GM21447 (cell line): Measurements from ENCODE around the gene PRKN.

Source experiments
- ATAC-seq: cut with Tn5 transposase; IDR thresholded peaks from one replicate; pipeline ENCODE4 v1.9.1; 2021; ENCODE audit not compliant: unreplicated experiment

Gene PRKN

GRCh38 chr6:161442420-161442819 lies 1285.1 kb downstream of the PRKN start:
- ATAC-seq, result no peak

GRCh38 chr6:161440299-161440698 lies 1287.3 kb downstream of the PRKN start:
- ATAC-seq, result no peak

- no peak for ATAC-seq
Measured at GRCh38 chr6:161439093-161439492, 1288.5 kb downstream of the PRKN start.

- ATAC-seq, result no peak
Measured at GRCh38 chr6:161438430-161439030, 1289.0 kb downstream of the PRKN start.

GRCh38 chr6:161437851-161438250 lies 1289.7 kb downstream of the PRKN start:
- ATAC-seq, result no peak

- ATAC-seq, result no peak
Measured at GRCh38 chr6:161436106-161436876, 1291.3 kb downstream of the PRKN start.

- no peak for ATAC-seq
Measured at GRCh38 chr6:161435748-161436070, 1291.9 kb downstream of the PRKN start.

- no peak for ATAC-seq
Measured at GRCh38 chr6:161434921-161435747, 1292.4 kb downstream of the PRKN start.

- no peak for ATAC-seq
Measured at GRCh38 chr6:161434350-161434749, 1293.2 kb downstream of the PRKN start.

GRCh38 chr6:161432546-161432945 lies 1295.0 kb downstream of the PRKN start:
- no peak for ATAC-seq

GRCh38 chr6:161429921-161430490 lies 1297.6 kb downstream of the PRKN start:
- ATAC-seq, result no peak

- ATAC-seq, result no peak
Measured at GRCh38 chr6:161424421-161424820, 1303.1 kb downstream of the PRKN start.

- no peak for ATAC-seq
Measured at GRCh38 chr6:161422710-161423680, 1304.6 kb downstream of the PRKN start.

- ATAC-seq, result no peak
Measured at GRCh38 chr6:161418463-161418945, 1309.1 kb downstream of the PRKN start.

GRCh38 chr6:161417717-161418462 lies 1309.7 kb downstream of the PRKN start:
- ATAC-seq, result no peak

GRCh38 chr6:161415302-161415855 lies 1312.2 kb downstream of the PRKN start:
- no peak for ATAC-seq

GRCh38 chr6:161414707-161415106 lies 1312.9 kb downstream of the PRKN start:
- no peak for ATAC-seq

GRCh38 chr6:161414180-161414579 lies 1313.4 kb downstream of the PRKN start:
- no peak for ATAC-seq

- no peak for ATAC-seq
Measured at GRCh38 chr6:161413355-161413771, 1314.2 kb downstream of the PRKN start.
